Activated CD8-positive, alpha-beta T cell treated with anti-CD3 and anti-CD28 coated beads, Interleukin-2, amount 10 ng/mL, durations not matched to agents 7 days and 5 days (primary cell): ENCODE results near the gene DRAP1. TPM values are rescaled to one million over a fixed set of nuclear protein-coding genes. Genes with fewer than 3 reads are reported as not detected.

Experiments used
- ATAC-seq: fragments of 150-1000 bp; cut with Tn5 transposase; one replicate; pipeline ENCODE4 v1.10.0; 2021; ENCODE audit warnings: moderate library complexity
- CTCF ChIA-PET: fragments of 350-600 bp; sonication (Branson Sonifier 250); formaldehyde crosslinking; loops from one replicate; lab custom pipeline; 2021; ENCODE audit warnings: antibody characterized with exemption; lab: Charles Lee
- POLR2A ChIA-PET: fragments of 350-600 bp; sonication (Branson Sonifier 250); formaldehyde crosslinking; loops from one replicate; lab custom pipeline; 2021; ENCODE audit warnings: antibody characterized with exemption; lab: Charles Lee
- DNase-seq: peaks from one replicate; pipeline ENCODE4 v3.0.0-alpha.2; 2020
- H3K27ac Mint-ChIP-seq: one replicate; pipeline ENCODE4 v1.8.0; 2021; ENCODE audit warnings: mild to moderate bottlenecking, mixed read lengths
- H3K27me3 Mint-ChIP-seq: one replicate; pipeline ENCODE4 v1.8.0; 2021; ENCODE audit warnings: low read depth, mixed read lengths
- H3K36me3 Mint-ChIP-seq: one replicate; pipeline ENCODE4 v1.8.0; 2021; ENCODE audit warnings: low read depth, mixed read lengths
- H3K4me1 Mint-ChIP-seq: one replicate; pipeline ENCODE4 v1.8.0; 2021; ENCODE audit warnings: low read depth, mixed read lengths
- H3K4me3 Mint-ChIP-seq: one replicate; pipeline ENCODE4 v1.8.0; 2021; ENCODE audit warnings: mild to moderate bottlenecking, mixed read lengths
- H3K9me3 Mint-ChIP-seq: one replicate; pipeline ENCODE4 v1.8.0; 2022; ENCODE audit warnings: mixed read lengths; ENCODE audit not compliant: insufficient read depth
- total RNA-seq, 2 experiments: library from RNA; stranded (reverse); gene quantifications; one replicate each; pipeline ENCODE4 v1.2.3, GENCODE V29; 2021

Gene DRAP1
- total RNA-seq, 2 experiments from 2014 or later = 219 to 240 TPM

DNA sequence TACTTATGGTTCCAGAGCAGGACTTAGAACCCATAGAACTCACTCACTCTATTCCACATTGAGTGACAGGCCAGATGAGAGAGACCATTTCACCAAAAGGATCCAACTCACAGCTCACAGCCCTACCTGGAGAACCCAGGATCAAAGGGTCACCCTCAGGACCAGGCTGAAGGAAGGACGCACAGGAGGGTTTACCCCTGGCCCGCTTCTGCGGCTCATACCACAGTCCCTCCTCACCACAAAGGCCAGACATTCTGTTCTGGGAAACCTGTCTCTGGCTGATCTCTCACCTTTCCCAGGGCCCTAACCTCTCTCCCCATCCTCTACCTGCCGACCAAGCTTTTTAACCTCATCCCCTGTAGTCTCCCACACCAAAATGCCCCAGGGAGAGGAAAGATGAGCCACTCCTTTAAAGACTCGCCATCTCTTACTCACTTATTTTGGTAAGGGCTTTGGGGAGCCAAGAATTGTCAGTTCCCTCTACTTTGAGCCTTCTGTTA lies 23.7 kb upstream of the DRAP1 start:
- POLR2A ChIA-PET = interaction anchor here (1.3 kb wide), 1 partner anchor 10 kb away, joined by 3 read pairs; no protein-coding TSS in a partner anchor

DNA sequence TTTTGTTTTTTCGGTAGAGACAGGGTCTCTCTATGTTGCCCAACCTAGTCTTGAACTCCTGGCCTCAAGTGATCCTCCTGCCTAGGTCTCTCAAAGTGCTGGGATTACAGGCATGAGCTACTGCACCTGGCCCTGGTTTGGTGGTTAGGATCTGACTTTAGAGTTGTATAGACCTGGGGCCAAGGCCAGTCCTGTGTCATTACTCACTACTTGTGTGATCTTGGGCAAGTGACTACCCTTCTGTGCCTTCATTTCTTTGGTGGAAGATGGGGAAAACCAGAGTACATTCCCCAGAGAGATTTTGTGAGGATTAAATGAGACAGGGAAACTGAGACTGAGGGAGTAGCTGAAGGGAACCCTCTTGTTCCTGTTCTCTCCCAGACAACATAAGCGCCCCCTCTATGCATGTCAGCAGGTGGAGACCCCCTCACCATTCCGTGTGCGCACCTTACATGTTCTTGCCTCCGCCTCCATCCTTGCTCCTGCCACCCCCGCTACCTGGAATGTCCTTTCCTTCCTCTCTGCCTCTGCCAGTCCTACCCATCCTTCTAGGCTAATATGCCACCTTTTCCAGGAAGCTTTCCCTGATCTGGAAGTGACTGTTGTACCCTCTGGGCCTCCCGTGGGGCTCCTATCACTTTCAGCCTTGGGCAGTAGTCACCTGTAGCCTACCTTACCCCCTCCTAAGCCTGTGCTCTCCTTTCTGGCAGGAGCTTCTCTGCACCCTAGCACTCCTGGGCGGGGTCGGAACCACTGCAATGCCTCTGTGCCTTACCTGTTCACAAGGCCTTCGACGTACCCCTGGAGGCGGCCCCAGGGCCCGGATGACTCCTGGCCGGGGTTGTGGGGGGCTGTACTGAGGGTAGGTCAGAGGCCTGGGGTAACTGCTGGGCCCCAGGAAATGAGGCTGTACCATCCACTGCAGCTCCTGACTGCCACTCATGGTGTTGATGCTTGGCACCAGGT lies 22.9 kb upstream of the DRAP1 start:
- ATAC-seq = no peak
- Mint-ChIP-seq H3K4me3 (no peak overlapping the region), H3K27ac (peak overlapping the region; percentile 49), H3K27me3 (no peaks in the 10 kb centered on the region), H3K4me1 (peaks cover 69% of the 10 kb centered on the region), H3K9me3 (no peaks in the 10 kb centered on the region), H3K36me3 (peaks cover 23% of the 10 kb centered on the region)
- ChIA-PET POLR2A (interaction anchor here (0.7 to 1.3 kb wide), 5 partner anchors 7 to 35 kb away, joined by 3 to 4 read pairs (median 3); no protein-coding TSS in a partner anchor), CTCF (interaction anchor here (0.8 to 4.2 kb wide), 7 partner anchors 7 to 239 kb away, joined by 3 to 47 read pairs (median 6); partner anchors contain the start of genes CCDC85B, FIBP and MUS81)
- no peak for DNase-seq

More for the DNA sequence above, 23.7 kb upstream of the DRAP1 start:
- H3K9me3 Mint-ChIP-seq = no peaks in the 10 kb centered on the region
- CTCF ChIA-PET = interaction anchor here (1.0 to 4.2 kb wide), 5 partner anchors 9 to 240 kb away, joined by 3 to 36 read pairs (median 9); no protein-coding TSS in a partner anchor
- peaks cover 62% of the 10 kb centered on the region for H3K4me1 Mint-ChIP-seq
- peaks cover 23% of the 10 kb centered on the region for H3K36me3 Mint-ChIP-seq
- DNase-seq = no peak
- H3K4me3 Mint-ChIP-seq = peak overlapping the region; percentile 31
- H3K27me3 Mint-ChIP-seq = no peaks in the 10 kb centered on the region
- ATAC-seq = no peak
- peak overlapping the region; percentile 54 for H3K27ac Mint-ChIP-seq

DNA sequence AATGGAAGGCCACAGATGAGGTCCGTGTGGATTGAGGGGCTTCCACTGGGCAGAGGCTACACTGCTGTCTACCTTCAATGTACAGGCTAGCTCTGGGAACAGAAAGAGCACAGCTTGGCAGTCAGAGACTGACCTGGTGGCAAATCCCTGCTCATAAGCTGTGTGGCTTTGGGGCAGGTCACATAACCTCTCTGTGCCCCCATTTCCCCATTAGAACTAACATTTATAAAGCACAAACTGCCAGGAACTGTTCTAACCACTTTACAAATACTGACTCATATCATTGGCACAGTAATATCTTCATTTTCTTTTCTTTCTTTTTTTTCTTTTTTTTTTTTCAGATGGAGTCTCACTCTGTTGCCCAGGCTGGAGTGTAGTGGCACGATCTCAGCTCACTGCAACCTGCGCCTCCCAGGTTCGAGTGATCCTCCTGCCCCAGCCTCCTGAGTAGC lies 22.2 kb upstream of the DRAP1 start:
- no peak overlapping the region for H3K4me3 Mint-ChIP-seq
- H3K9me3 Mint-ChIP-seq = no peaks in the 10 kb centered on the region
- H3K4me1 Mint-ChIP-seq = peaks cover 74% of the 10 kb centered on the region
- ATAC-seq = no peak
- no peak overlapping the region for H3K27ac Mint-ChIP-seq
- ChIA-PET POLR2A (interaction anchor here (0.7 to 1.2 kb wide), 4 partner anchors 8 to 35 kb away, joined by 3 to 4 read pairs (median 4); no protein-coding TSS in a partner anchor), CTCF (interaction anchor here (0.8 to 4.2 kb wide), 6 partner anchors 7 to 238 kb away, joined by 3 to 47 read pairs (median 8); partner anchors contain the start of genes CCDC85B, FIBP and MUS81)
- H3K36me3 Mint-ChIP-seq = peaks cover 17% of the 10 kb centered on the region
- H3K27me3 Mint-ChIP-seq = no peaks in the 10 kb centered on the region
- no peak for DNase-seq

DNA sequence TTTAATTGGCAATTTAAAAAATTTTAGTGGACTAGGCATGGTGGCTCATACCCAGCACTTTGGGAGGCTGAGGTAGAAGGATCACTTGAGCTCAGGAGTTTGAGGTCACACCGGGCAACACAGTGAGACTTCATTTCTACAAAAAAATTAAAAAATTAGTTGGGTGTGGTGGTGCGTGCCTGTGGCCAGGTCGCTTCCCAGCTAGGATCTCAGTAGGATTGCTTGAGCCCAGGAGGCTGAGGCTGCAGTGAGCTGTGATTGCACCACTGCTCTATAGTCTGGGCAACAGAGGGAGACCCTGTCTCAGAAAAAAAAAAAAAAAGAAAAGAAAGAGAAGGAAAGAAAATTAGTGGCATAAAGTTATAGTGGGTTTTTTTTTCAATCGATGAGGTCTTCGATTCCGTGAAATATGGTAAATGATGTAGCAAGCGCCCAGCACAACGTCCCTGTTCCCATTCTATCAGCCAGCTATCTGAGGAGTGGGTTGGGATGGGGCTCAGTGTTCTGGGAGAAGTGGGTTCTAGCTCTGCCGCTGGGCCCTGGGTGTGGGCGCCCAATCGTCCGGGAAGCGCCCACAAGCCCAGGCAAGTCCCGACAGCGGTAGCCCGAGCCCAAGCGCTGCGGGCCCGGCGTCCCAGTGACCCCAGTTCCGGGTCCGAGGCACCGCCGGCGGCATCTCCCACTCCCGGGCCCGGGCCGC lies 20.4 kb upstream of the DRAP1 start:
- peak overlapping the region; percentile 78 for H3K4me3 Mint-ChIP-seq
- ChIA-PET CTCF (interaction anchor here (1.6 to 4.2 kb wide), 4 partner anchors 9 to 39 kb away, joined by 6 to 47 read pairs (median 22); partner anchors contain the start of genes CCDC85B and FIBP), POLR2A (interaction anchor here (0.6 to 6.5 kb wide), 6 partner anchors 8 to 326 kb away, joined by 3 to 64 read pairs (median 4); partner anchors contain the start of genes CCDC85B, FAM89B and FIBP)
- H3K36me3 Mint-ChIP-seq = peaks cover 9% of the 10 kb centered on the region
- no peaks in the 10 kb centered on the region for H3K27me3 Mint-ChIP-seq
- no peaks in the 10 kb centered on the region for H3K9me3 Mint-ChIP-seq
- peak overlapping the region; percentile 79 for H3K27ac Mint-ChIP-seq
- no peak for ATAC-seq
- no peak for DNase-seq
- peaks cover 68% of the 10 kb centered on the region for H3K4me1 Mint-ChIP-seq

DNA sequence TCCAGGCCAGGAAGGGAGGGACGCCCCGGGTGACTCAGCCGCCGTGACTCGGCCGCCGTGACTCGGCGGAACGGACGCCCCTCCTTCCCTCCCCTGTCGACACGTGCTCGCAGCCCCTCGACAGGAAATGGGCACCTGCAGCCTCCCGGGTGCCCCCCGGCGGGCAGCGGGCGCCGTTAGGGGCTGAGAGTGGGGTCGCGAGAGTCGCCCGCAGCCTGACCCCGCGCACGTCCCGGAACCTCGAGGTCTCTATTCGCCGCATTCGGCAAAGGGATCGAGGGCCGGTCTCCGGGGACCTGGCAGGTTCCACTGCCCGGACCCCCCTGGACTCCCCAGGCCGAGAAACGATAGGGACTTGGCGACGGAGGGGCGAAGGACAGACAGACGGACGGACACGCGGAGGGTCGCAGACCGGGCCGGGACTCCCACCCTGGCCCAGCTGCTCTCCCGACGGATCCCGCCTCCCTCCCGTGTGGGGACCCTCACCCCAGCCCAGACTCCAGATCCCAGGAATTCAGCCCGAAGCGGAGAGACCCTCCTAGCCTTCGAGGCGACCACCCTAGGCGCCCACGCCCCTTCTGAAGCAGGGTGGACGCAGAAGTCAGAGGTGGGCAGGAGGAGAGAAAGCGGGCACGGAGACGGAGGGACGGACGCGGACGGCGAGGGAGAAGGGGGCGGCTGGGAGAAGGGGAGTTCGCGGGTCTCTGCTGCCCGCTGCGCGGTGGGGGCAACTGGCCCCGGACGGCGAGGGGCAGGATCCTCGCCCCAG lies 19.7 kb upstream of the DRAP1 start:
- ChIA-PET CTCF (interaction anchor here (1.3 to 4.2 kb wide), 6 partner anchors 10 to 40 kb away, joined by 3 to 55 read pairs (median 22); partner anchors contain the start of genes CCDC85B and FIBP), POLR2A (interaction anchor here (1.2 to 6.5 kb wide), 3 partner anchors 9 to 54 kb away, joined by 3 to 64 read pairs (median 14); partner anchors contain the start of genes CCDC85B and FIBP)
- Mint-ChIP-seq H3K4me3 (peak overlapping the region; percentile 66), H3K9me3 (no peaks in the 10 kb centered on the region), H3K27me3 (no peaks in the 10 kb centered on the region), H3K27ac (peak overlapping the region; percentile 71), H3K4me1 (peaks cover 62% of the 10 kb centered on the region), H3K36me3 (peaks cover 8% of the 10 kb centered on the region)
- ATAC-seq = peak; percentile 27
- DNase-seq = peak; percentile 76

DNA sequence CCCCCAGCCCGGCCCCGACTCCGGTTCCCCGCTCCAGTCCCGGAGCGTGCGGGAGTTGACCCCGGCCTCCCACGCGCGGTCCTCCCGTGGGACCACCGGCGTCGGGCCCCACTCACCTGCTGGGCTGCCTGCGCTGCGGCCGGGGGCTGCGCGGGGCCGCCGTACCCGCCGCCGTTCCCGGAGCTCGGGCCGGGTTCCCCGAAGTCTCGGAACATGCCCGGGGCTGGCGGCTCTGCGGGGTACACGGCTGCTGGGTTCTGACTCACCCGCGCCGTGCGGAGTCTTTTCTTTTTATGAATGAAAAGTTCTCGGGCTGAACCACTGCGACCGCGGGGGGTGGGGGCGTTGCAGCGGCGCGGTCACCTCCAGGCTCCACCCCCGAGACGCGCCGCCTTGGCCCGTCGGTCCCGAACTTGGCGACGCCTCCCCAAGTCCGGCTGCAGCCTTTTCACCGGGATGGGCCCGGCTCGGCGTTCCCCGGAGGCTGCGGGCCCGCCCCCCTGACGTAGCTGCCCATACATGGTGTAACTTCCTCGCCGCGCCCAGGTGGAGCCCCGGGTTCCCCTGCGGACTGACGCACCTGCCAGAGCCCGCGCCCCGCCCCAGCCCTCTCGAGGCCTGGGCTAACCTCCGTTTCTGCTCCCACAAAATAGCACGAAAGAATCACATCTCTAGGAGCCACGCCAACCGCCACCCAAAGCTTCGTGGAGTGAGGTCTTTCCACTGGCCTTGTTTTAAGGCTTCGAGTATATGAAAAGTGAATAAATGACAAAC lies 18.9 kb upstream of the DRAP1 start, which contains the start of gene FOSL1:
Gene FOSL1, minus strand, starts transcription at position 264 of the 774 bp plus-strand sequence. Its CDS starts 49 bp downstream, at position 215.
- no peaks in the 10 kb centered on the region for H3K9me3 Mint-ChIP-seq
- peaks cover 59% of the 10 kb centered on the region for H3K4me1 Mint-ChIP-seq
- H3K36me3 Mint-ChIP-seq = peaks cover 5% of the 10 kb centered on the region
- no peaks in the 10 kb centered on the region for H3K27me3 Mint-ChIP-seq
- peak within 1 kb of the TSS; percentile 71 for H3K27ac Mint-ChIP-seq
- DNase-seq = peak; percentile 94
- peak; percentile 88 for ATAC-seq
- ChIA-PET CTCF (interaction anchor here (0.5 to 3.7 kb wide), 7 partner anchors 10 to 438 kb away, joined by 3 to 55 read pairs (median 8); partner anchors contain the start of genes CCDC85B, FIBP and MUS81), POLR2A (interaction anchor here (1.2 to 6.5 kb wide), 4 partner anchors 9 to 53 kb away, joined by 3 to 64 read pairs (median 8); partner anchors contain the start of genes CCDC85B and FIBP)
- H3K4me3 Mint-ChIP-seq = peak within 1 kb of the TSS; percentile 66

DNA sequence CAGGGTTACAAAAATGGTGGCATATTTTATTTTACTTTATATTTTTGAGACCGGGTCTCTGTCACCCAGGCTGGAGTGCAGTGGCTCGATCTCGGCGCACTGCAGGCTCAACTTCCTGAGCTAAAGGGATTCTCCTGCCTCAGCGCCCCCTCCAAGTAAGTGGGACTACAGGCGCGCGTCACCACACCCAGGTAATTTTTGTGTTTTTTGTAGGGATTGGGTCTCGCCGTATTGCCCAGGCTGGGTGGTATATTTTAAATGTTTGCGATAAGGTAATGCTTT lies 18.4 kb upstream of the DRAP1 start:
- Mint-ChIP-seq H3K36me3 (peaks cover 4% of the 10 kb centered on the region), H3K27me3 (no peaks in the 10 kb centered on the region), H3K4me3 (peak overlapping the region; percentile 45), H3K27ac (peak overlapping the region; percentile 65), H3K9me3 (no peaks in the 10 kb centered on the region), H3K4me1 (peaks cover 53% of the 10 kb centered on the region)
- DNase-seq = no peak
- ChIA-PET POLR2A (interaction anchor here (1.4 to 6.5 kb wide), 2 partner anchors 10 to 11 kb away, joined by 3 to 64 read pairs; partner anchors contain the start of genes CCDC85B and FIBP), CTCF (interaction anchor here (0.5 to 3.7 kb wide), 7 partner anchors 9 to 438 kb away, joined by 3 to 55 read pairs (median 8); partner anchors contain the start of genes CCDC85B, FIBP and MUS81)
- ATAC-seq = no peak

DNA sequence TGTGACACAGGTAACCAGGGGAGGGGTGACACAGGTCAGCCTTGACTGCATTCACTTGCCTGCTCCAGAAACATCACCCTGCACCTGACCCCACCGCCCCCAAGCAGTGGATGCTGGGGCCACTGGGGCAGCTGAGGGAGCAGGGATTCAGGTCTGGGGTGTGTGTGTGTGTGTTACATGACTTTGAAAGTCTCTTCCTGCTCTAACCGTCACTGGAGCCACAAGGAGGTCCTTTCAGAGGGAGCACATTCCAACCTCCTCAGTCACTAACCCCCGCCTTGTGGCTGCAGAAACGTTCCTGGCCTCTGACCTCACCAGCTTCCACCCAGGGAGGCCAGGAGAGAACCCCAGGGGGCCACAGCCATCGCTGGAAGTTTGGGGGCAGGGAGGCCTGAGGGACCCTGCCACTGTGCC lies 16.2 kb upstream of the DRAP1 start:
- DNase-seq (no peak), ATAC-seq (no peak)
- Mint-ChIP-seq H3K9me3 (no peaks in the 10 kb centered on the region), H3K4me3 (no peak overlapping the region), H3K27me3 (peaks cover 4% of the 10 kb centered on the region), H3K27ac (peak overlapping the region; percentile 46), H3K4me1 (peaks cover 35% of the 10 kb centered on the region), H3K36me3 (no peaks in the 10 kb centered on the region)
- CTCF ChIA-PET = interaction anchor here (1.0 to 3.7 kb wide), 2 partner anchors 13 to 19 kb away, joined by 3 to 25 read pairs; partner anchors contain the start of gene CCDC85B
- POLR2A ChIA-PET = interaction anchor here (1.0 to 6.5 kb wide), 2 partner anchors 12 to 52 kb away, joined by 4 to 64 read pairs; partner anchors contain the start of genes CCDC85B and FIBP

DNA sequence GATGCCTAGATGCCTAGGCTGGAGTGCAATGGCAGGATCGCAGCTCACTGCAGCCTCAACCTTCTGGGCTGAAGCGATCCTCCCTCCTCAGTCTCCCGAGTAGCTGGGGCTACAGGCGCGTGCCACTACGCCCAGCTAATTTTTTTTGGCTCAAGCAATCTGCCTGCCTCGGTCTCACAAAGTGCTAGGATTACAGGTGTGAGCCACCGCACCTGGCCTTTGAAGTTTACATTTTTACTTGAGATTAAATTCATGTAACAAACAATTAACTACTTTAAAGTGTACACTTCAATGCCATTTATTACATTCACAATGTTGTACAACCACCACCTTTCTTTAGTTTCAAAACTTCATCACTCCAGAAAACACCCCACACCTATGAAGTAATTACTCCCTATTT lies 15.5 kb upstream of the DRAP1 start:
- H3K27me3 Mint-ChIP-seq = peaks cover 4% of the 10 kb centered on the region
- no peak overlapping the region for H3K4me3 Mint-ChIP-seq
- peaks cover 29% of the 10 kb centered on the region for H3K4me1 Mint-ChIP-seq
- H3K36me3 Mint-ChIP-seq = no peaks in the 10 kb centered on the region
- ChIA-PET CTCF (interaction anchor here (1.0 to 3.7 kb wide), 2 partner anchors 14 to 19 kb away, joined by 3 to 25 read pairs; partner anchors contain the start of gene CCDC85B), POLR2A (interaction anchor here (0.9 to 6.5 kb wide), 2 partner anchors 13 to 30 kb away, joined by 3 to 64 read pairs; partner anchors contain the start of genes CCDC85B and FIBP)
- H3K9me3 Mint-ChIP-seq = no peaks in the 10 kb centered on the region
- ATAC-seq = no peak
- no peak overlapping the region for H3K27ac Mint-ChIP-seq
- DNase-seq = no peak
